ENCODE results near the gene PIAS4.

The PIAS4 gene

GRCh38 chr19:3977242-3978143, 30.0 kb upstream of the PIAS4 start:
- DNase-seq, result no peak

GRCh38 chr19:3978145-3978544, 29.4 kb upstream of the PIAS4 start:
- no peak for DNase-seq

GRCh38 chr19:3979289-3979673, 28.3 kb upstream of the PIAS4 start:
- DNase-seq, result no peak

DNA sequence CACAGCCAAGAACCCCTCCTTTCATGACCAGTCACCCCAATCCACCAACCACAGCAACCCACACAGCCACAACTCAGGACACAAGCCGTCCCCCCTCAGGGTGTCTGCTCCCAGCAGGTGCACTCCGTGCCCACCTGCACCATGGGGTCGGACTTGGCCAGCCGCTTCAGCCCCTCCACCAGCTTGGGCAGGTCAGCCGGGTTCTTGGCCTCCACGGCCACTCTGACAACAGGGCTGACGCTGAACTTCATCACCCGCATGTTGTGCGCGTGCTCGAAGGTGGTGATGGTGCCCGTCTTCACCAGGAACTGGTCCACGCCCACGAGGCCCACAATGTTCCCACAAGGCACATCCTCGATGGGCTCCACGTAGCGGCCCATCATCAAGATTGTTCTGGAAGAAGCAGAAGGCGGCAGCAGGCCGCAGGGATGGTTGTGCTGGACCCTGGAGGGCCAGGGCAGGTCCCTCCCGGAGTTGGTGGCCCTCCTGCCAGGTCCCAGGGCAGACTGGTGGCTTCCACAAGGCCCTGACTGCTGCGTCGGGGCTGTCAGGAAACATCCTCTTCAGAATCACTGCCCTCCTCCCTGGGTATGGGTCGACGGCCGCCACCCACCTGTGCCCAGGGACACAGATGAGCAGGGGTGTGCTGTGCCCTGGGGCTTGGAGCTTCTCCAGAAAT, 27.7 kb upstream of the PIAS4 start:
- no peak for DNase-seq

GRCh38 chr19:3980353-3981251, 26.9 kb upstream of the PIAS4 start:
- no peak for DNase-seq

DNA sequence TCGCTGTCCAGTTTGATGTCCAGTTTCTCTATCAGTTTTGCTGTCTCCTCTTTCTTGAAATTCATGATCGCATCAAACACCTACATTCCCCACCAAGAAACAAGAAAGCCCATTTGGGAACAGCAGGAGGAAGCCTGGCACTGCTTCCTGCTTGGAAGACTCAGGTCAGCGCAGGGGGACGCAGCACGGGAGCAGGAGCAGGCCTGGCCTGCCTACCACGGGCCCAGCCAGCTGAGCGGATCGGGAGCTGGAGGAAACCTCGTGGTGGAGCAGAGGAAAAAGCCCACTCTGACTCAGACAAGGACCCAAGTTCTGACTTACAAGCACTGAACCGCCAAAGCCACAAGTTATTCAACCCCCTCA, 26.2 kb upstream of the PIAS4 start:
- DNase-seq, result no peak

DNA sequence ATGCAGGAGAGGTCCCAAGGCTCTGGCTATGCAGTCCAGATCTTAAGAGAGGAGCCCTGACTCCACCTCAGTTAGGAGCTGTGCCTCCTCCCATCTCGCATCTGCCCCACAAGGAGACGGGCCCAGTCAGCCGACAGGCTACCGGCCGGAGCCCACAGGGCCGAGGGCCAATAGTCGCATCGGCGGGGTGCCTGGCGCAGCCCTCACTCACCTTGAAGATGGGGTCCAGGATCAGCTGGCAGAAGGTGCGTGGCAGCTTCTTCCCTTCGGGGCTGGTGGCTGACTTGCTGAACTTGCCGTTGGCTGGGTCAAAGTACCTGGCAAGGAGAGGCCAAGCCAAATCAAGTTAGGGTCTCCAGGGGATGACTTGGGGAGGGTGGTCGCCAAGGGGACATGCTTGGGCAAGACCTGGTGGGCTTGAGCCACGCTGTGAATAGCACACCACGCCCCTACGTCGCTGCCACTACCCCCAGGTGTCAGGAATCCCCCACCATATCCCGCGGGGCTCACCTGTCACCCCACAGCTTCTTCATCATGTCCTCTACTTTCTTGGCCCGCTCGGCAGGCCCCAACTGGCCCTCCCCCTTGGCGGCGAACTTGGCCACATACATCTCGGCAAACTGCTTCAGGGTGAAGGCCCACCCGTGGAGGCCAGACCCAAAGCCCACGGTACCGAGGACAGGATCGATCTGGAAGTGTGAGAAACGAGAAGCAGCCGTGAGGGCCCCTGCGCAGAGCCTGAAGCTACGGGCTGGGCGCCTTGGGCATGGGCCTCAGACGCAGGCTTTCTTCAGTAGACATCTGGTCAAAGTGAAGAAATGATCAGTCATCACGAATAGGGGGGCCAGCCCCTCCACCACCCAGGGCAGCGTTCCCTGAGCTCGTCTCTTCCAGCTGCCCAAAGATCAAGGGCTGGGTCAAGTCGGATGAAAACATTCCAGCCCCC, 25.5 kb upstream of the PIAS4 start:
- DNase-seq, result no peak

GRCh38 chr19:3982701-3983541, 24.6 kb upstream of the PIAS4 start:
- DNase-seq, result no peak

DNA sequence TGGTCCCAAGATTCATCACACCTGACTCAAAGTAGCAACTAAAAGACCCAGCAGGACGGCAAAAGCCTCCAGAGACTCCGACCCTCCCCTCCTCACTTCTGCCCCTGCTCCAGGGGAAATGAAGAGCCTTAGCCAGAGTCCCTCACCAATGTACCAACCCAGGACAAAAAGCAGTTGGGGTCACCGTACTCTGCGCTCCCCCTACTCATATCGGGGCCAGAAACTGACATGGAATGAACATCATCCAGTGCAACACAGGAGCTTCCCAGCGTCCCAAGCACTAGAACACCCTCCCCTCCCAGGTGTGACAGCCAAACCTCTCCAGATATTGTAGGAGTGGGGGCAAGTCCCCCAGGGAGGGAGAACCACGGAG, 24.0 kb upstream of the PIAS4 start:
- no peak for DNase-seq

GRCh38 chr19:3983936-3984583, 23.5 kb upstream of the PIAS4 start:
- DNase-seq, result no peak

- DNase-seq, result no peak
Observed at GRCh38 chr19:3984584-3984907, 23.0 kb upstream of the PIAS4 start.

DNA sequence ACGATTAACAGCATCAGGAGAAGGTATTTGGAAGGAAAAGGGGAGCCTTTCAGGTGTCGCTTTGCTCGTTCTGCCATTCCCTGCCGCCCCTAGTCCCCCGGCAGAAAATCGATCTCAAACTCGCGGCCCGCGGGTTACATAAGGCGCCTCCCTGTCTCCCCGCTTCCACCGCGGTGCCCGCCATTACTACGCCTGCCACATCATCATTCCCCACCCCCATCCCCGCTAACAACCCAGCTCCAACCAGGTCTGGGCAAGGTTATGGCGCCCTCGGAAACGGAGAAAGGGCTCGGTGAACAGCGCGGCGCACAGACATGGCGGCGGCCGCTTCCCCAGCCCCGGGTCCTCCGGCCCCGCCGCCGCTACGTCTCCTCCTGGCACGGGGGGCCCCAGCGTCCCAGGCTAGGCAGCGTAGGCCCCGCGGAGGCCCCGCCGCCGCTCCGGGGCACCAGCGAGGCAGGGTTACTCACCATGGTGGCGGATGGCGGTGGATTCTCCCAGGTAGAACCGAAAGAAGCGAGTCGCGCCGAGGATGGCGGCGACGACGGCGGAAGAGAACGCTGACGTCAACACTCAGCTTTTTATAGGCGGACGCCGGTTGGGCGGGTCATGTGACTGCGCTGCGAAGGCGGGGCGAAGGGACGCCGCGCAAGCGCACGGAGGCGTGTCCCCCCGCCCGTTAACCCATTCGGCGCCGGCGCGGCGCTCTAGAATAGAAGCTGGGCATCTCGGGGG, 22.5 kb upstream of the PIAS4 start, which contains the start of gene EEF2:
EEF2 (minus strand) TSS at position 556 of the 735 bp plus-strand sequence; CDS start at position 473, 83 bp downstream.
- DNase-seq, result peak; percentile 94

DNA sequence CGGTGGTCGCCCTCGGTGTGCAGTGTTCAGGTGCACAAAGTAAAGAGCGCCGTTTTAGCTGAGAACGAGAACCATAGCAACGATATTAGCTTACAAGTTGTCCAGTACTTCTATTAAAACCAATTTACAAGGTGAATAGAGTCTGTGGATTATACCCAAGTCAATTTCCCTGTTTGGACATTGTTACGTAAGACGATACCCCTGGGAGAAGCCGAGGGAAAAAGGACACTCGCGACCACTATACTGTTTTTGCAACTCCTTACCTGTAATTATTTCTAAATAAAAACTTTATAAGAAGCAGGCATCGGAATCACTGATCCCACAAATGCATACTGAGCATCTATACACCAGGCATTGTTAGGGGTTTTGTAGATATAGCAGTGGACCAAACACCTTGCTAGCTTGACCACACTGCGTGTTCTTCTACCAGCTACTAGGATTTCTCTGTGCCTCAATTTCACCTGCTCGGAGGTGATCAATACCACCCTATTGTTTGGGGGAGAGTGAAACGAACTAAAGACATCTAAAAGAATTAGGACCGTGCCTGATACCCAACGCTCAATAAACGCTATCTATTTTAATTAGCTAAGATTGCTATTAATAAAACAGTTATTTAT, 21.8 kb upstream of the PIAS4 start:
- DNase-seq, result no peak

- peak; percentile 86 for DNase-seq
Observed at GRCh38 chr19:3986260-3987041, 21.1 kb upstream of the PIAS4 start.

- DNase-seq, result peak; percentile 81
Observed at GRCh38 chr19:3987619-3988371, 19.7 kb upstream of the PIAS4 start.

DNA sequence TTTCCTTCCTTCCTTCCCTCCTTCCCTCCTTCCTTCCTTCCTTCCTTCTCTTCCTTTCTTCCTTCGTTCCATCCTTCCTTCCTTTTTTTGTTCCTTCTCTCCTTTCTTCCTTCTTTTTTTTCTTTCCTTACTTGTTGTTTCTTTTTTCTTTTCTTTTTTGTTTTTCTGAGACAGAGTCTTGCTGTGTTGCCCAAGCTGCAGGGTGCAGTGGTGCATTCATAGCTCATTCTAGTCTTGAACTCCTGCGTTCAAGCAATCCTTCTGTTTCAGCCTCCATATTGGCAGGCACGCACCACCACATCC, 16.8 kb upstream of the PIAS4 start:
- DNase-seq, result no peak

DNA sequence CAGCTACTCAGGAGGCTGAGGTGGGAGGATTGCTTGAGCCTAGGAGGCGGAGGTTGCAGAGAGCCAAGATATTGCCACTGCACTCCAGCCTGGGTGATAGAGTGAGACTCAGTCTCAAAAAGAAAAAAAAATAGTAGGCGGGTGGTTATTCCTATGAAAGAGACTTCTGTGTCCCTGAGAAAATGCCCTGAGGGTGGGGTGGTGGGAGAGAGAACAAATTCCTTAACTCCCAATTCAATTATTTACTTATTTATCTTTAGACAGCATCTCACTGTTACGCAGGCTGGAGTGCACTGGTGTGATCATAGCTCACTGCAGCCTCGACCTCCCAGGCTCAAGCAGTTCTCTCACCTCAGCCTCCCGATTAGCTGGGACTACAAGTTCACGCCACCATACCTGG, 11.9 kb upstream of the PIAS4 start:
- no peak for DNase-seq
